ENCODE results near the gene GPI. TPM values are rescaled to one million over a fixed set of nuclear protein-coding genes. Genes with fewer than 3 reads are reported as not detected.

The GPI gene
- total and polyA plus RNA-seq, 2 of the 13 experiments (the other 11 are each of a cell fraction or from before 2014, with no cell fraction given): 147 to 167 TPM

DNA sequence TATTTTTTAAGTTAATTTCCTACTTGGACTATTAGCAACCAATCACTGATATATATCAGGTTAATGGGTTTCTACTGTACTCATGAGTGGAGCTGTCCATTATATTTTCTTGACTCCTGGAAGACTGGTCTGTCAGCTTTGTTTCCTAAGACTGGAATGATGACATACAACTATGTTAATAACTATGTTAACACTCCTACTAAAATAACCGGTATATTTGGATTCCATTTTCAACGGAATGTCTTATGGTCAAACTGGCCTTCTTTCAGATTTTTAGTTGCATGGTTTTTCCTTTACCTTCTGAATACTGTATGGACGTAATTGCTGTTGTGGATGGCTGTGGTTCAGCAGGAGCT, 45.8 kb upstream of the GPI start:
- POLR2A ChIA-PET: no interaction called here
- no peak overlapping the region for H3K9ac ChIP-seq (ENCODE audit: insufficient read depth, low read depth, low read length)
- H2AFZ ChIP-seq (ENCODE audit: low read length): no peak overlapping the region
- peaks cover 4% of the 10 kb centered on the region for H3K79me2 ChIP-seq (ENCODE audit: insufficient read depth, low read length)
- peaks cover 7 to 27% of the 10 kb centered on the region in 2 experiments; a peak in 4 of 5 replicates for H3K36me3 ChIP-seq (replicated peaks in 1 of 2; ENCODE audit: control insufficient read depth in 1 of 2, insufficient read depth in 2 of 2, low read length in 2 of 2)
- in situ Hi-C loops (cut with HindIII; ENCODE audit: extremely low pct_ligation_motif_present, low pct_unique_long_range_greater_than_20kb): no loop called here
- H3K4me2 ChIP-seq (ENCODE audit: low read depth, low read length): no peak overlapping the region
- no peaks in the 10 kb centered on the region for H3K9me3 ChIP-seq (ENCODE audit: low read length)
- 97% methylated on average over 3 of the region's 3 CpGs for WGBS (ENCODE audit: low lambda C conversion rate)
- FAIRE-seq (no peak), DNase-seq (ENCODE audit: low spot score) (no peak), ATAC-seq (no peak)
- intact Hi-C loops (cut with micrococcal nuclease; ENCODE audit: unreplicated experiment): no loop called here
- H3K4me1 ChIP-seq (ENCODE audit: insufficient read depth, low read length): peaks cover 13% of the 10 kb centered on the region
- CTCF ChIA-PET (ENCODE audit: low intra/inter-chr PET ratio, low total read pairs): no interaction called here
- 0 out of 2 replicates have a peak, but pooled peaks cover 6% of the 10 kb centered on the region for H4K20me1 ChIP-seq (ENCODE audit: insufficient read depth, low read length)
- no peak for TF ChIP-seq TBL1XR1 (IDR thresholded peaks at IDR 0.05; ENCODE audit: borderline replicate concordance, low read length, partially characterized antibody)
- TF ChIP-seq ISX (CRISPR knock-in tag; conservative IDR thresholded peaks at IDR 0.05): no peak
- no peak for TF ChIP-seq ZNF510 (CRISPR knock-in tag; IDR thresholded peaks at IDR 0.05; ENCODE audit: low read depth)
- TF ChIP-seq, protein P1, sequence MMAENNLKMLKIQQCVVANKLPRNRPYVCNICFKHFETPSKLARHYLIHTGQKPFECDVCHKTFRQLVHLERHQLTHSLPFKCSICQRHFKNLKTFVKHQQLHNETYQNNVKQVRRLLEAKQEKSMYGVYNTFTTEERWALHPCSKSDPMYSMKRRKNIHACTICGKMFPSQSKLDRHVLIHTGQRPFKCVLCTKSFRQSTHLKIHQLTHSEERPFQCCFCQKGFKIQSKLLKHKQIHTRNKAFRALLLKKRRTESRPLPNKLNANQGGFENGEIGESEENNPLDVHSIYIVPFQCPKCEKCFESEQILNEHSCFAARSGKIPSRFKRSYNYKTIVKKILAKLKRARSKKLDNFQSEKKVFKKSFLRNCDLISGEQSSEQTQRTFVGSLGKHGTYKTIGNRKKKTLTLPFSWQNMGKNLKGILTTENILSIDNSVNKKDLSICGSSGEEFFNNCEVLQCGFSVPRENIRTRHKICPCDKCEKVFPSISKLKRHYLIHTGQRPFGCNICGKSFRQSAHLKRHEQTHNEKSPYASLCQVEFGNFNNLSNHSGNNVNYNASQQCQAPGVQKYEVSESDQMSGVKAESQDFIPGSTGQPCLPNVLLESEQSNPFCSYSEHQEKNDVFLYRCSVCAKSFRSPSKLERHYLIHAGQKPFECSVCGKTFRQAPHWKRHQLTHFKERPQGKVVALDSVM (CRISPR knock-in tag; IDR thresholded peaks at IDR 0.05): no peak
- no peak for TF ChIP-seq TBP (CRISPR knock-in tag; IDR thresholded peaks at IDR 0.05)
- TF ChIP-seq, protein P2, sequence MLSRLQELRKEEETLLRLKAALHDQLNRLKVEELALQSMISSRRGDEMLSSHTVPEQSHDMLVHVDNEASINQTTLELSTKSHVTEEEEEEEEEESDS (CRISPR knock-in tag; IDR thresholded peaks at IDR 0.05; ENCODE audit: borderline replicate concordance): no peak
- TF ChIP-seq SNAPC2 (CRISPR knock-in tag; IDR thresholded peaks at IDR 0.05): no peak
- no peak for TF ChIP-seq ZNF143 (CRISPR knock-in tag; IDR thresholded peaks at IDR 0.05)
- no peak for TF ChIP-seq KDM3A (CRISPR knock-in tag; IDR thresholded peaks at IDR 0.05; ENCODE audit: low read depth)
- TF ChIP-seq SRSF4 (IDR thresholded peaks at IDR 0.05; ENCODE audit: low read depth, low read length, poor library complexity, severe bottlenecking): no peak
- TF ChIP-seq NONO (IDR thresholded peaks at IDR 0.05): no peak
- TF ChIP-seq NONO (CRISPR knock-in tag; conservative IDR thresholded peaks at IDR 0.05): no peak
- TF ChIP-seq NFIC (IDR thresholded peaks at IDR 0.05; ENCODE audit: low read length): no peak
- TF ChIP-seq ZNF160 (CRISPR knock-in tag; IDR thresholded peaks at IDR 0.05): no peak
- TF ChIP-seq TRIM24 (CRISPR knock-in tag; IDR thresholded peaks at IDR 0.05): no peak
- no peak overlapping the region for H3K4me3 ChIP-seq (replicated peaks in 1 of 3; ENCODE audit: insufficient read depth in 1 of 3, low read depth in 2 of 3, low read length in 3 of 3)
- H3K27me3 ChIP-seq (ENCODE audit: control insufficient read depth in 1 of 2, insufficient read depth in 2 of 2, low read length in 2 of 2): no peaks in the 10 kb centered on the region
- no TSS peak for BruUV-seq (replicated peaks)
- no peak overlapping the region for H3K27ac ChIP-seq (ENCODE audit: extremely low read length, insufficient read depth, low read length)
